SU-DHL-6 (cell line): ENCODE data around the gene OR51E2.

Experiments used
- H2AFZ ChIP-seq: fragments of 200-600 bp; sonication (generic); 2 replicates; pipeline ENCODE4 v1.6.1; 2014; ENCODE audit warnings: low read depth, mild to moderate bottlenecking, moderate library complexity, mixed read lengths, antibody characterized with exemption, low read length; ENCODE audit not compliant: severe bottlenecking
- H3F3A ChIP-seq: fragments of 200-600 bp; shearing (Covaris generic); 2 replicates; pipeline ENCODE4 v1.6.0; 2016; ENCODE audit warnings: antibody characterized with exemption, mild to moderate bottlenecking; ENCODE audit not compliant: insufficient read depth
- H3K27ac ChIP-seq: fragments of 200-600 bp; sonication (generic); 2 replicates; pipeline ENCODE4 v1.5.1; 2016; ENCODE audit warnings: low read depth, mild to moderate bottlenecking, low read length, moderate library complexity, mixed read lengths
- H3K27me3 ChIP-seq: fragments of 200-600 bp; sonication (generic), shearing (Covaris generic); 2 replicates; pipeline ENCODE4 v1.6.0; 2014; ENCODE audit warnings: mild to moderate bottlenecking, low read length
- H3K36me3 ChIP-seq: fragments of 200-600 bp; sonication (generic); 2 replicates; pipeline ENCODE4 v1.6.1; 2014; ENCODE audit warnings: mild to moderate bottlenecking, low read length, mixed read lengths
- H3K4me2 ChIP-seq: fragments of 300-600, 200-600 bp; shearing (Covaris generic), sonication (generic); 2 replicates; pipeline ENCODE4 v1.6.0; 2014; ENCODE audit warnings: low read length, low read depth, mild to moderate bottlenecking; ENCODE audit not compliant: poor library complexity, severe bottlenecking
- H3K4me3 ChIP-seq: fragments of 200-600 bp; sonication (generic); 2 replicates; pipeline ENCODE4 v1.5.1; 2014; ENCODE audit warnings: antibody characterized with exemption, low read length, mild to moderate bottlenecking, mixed read lengths; ENCODE audit not compliant: insufficient read depth, poor library complexity, severe bottlenecking
- H3K79me2 ChIP-seq: fragments of 200-600 bp; sonication (generic); 2 replicates; pipeline ENCODE4 v1.6.1; 2014; ENCODE audit warnings: mild to moderate bottlenecking, low read length, moderate library complexity; ENCODE audit not compliant: insufficient read depth
- H3K9ac ChIP-seq: fragments of 200-600 bp; sonication (generic); 2 replicates; pipeline ENCODE4 v1.7.0; 2014; ENCODE audit warnings: mild to moderate bottlenecking, low read length
- H3K9me2 ChIP-seq: fragments of 200-600 bp; sonication (generic); replicated peaks from 2 replicates; pipeline ENCODE4 v1.6.1; 2014; ENCODE audit warnings: low read length; ENCODE audit not compliant: insufficient read depth
- H3K9me3 ChIP-seq: fragments of 200-600 bp; sonication (generic); 2 replicates; pipeline ENCODE4 v1.6.1; 2014; ENCODE audit warnings: low read length, mixed read lengths; ENCODE audit not compliant: insufficient read depth
- H4K20me1 ChIP-seq: fragments of 200-600 bp; sonication (generic); 2 replicates; pipeline ENCODE4 v1.6.1; 2014; ENCODE audit warnings: low read depth, mild to moderate bottlenecking, antibody characterized with exemption, low read length, moderate library complexity, mixed read lengths
- EZH2phosphoT487 ChIP-seq: fragments of 200-600 bp; sonication (generic), shearing (Covaris generic); conservative IDR thresholded peaks from 2 replicates; pipeline ENCODE4 v1.6.1; 2018; ENCODE audit warnings: mild to moderate bottlenecking, antibody characterized with exemption, low read length, moderate library complexity, mixed read lengths
- TF ChIP-seq, protein P1 (sequence below): fragments of 200-600 bp; sonication (generic); IDR thresholded peaks from one replicate; pipeline ENCODE4 v1.5.1; 2017; ENCODE audit warnings: antibody characterized with exemption, mild to moderate bottlenecking, low read length, moderate library complexity; ENCODE audit not compliant: insufficient read depth, poor library complexity, severe bottlenecking

The OR51E2 gene

DNA sequence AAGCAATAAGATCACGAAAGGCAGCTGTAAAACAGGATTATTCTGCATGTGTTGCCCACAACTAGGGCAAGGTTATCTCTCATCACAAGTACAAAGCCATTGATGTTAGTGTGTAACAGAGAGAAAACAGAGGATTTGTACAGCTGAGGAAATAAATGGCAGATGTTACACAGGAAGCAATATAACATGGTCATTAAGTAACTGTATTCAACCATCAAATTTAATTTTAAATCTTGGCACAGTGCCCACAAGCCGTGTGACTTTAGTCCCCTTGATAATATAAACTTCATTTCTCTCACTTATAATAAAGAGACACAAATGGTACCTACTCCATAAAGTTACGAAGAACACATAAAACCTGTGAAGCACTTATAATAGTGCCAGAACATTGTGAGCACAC, 17.3 kb downstream of the OR51E2 start:
- H3K79me2 ChIP-seq, result no peaks in the 10 kb centered on the region
- no peaks in the 10 kb centered on the region for H3K27me3 ChIP-seq
- no peak overlapping the region for H3K4me2 ChIP-seq
- no peak overlapping the region for H3K27ac ChIP-seq
- no peak for TF ChIP-seq EZH2phosphoT487
- TF ChIP-seq, protein P1, sequence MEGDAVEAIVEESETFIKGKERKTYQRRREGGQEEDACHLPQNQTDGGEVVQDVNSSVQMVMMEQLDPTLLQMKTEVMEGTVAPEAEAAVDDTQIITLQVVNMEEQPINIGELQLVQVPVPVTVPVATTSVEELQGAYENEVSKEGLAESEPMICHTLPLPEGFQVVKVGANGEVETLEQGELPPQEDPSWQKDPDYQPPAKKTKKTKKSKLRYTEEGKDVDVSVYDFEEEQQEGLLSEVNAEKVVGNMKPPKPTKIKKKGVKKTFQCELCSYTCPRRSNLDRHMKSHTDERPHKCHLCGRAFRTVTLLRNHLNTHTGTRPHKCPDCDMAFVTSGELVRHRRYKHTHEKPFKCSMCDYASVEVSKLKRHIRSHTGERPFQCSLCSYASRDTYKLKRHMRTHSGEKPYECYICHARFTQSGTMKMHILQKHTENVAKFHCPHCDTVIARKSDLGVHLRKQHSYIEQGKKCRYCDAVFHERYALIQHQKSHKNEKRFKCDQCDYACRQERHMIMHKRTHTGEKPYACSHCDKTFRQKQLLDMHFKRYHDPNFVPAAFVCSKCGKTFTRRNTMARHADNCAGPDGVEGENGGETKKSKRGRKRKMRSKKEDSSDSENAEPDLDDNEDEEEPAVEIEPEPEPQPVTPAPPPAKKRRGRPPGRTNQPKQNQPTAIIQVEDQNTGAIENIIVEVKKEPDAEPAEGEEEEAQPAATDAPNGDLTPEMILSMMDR, result no peak
- H3K4me3 ChIP-seq, result no peak overlapping the region
- no peaks in the 10 kb centered on the region for H4K20me1 ChIP-seq
- no peak overlapping the region for H3K9ac ChIP-seq
- no peaks in the 10 kb centered on the region for H3K36me3 ChIP-seq
- H3F3A ChIP-seq, result no peaks in the 10 kb centered on the region
- no peaks in the 10 kb centered on the region for H3K9me2 ChIP-seq
- no peaks in the 10 kb centered on the region for H3K9me3 ChIP-seq
- H2AFZ ChIP-seq, result no peak overlapping the region

DNA sequence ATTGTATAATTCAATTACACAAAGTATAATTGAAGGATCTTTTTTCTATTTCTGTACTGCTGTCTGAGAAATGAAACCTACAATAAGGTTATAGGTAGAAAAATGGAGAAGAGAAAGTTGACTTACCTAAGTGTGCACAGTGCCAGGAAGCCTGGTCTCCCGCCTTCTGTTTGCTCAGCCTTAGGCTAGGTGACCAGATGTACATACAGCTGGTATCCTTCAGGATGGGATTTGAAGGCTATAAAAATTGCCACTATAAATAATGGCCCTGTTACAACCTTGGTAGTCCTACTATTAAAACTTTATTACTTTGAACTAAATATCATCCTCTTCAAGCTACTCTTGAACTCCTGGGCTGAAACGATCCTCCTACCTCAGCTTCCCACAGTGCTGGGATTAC, 19.7 kb downstream of the OR51E2 start:
- Histone ChIP-seq H3K9me2 (no peaks in the 10 kb centered on the region), H2AFZ (no peak overlapping the region), H3K9me3 (no peaks in the 10 kb centered on the region), H3K4me3 (no peak overlapping the region), H3K4me2 (no peak overlapping the region), H3K27ac (no peak overlapping the region), H3K27me3 (no peaks in the 10 kb centered on the region), H4K20me1 (no peaks in the 10 kb centered on the region), H3F3A (no peaks in the 10 kb centered on the region), H3K9ac (no peak overlapping the region), H3K79me2 (no peaks in the 10 kb centered on the region), H3K36me3 (no peaks in the 10 kb centered on the region)
- no peak for TF ChIP-seq EZH2phosphoT487
- TF ChIP-seq, protein P1, result no peak

DNA sequence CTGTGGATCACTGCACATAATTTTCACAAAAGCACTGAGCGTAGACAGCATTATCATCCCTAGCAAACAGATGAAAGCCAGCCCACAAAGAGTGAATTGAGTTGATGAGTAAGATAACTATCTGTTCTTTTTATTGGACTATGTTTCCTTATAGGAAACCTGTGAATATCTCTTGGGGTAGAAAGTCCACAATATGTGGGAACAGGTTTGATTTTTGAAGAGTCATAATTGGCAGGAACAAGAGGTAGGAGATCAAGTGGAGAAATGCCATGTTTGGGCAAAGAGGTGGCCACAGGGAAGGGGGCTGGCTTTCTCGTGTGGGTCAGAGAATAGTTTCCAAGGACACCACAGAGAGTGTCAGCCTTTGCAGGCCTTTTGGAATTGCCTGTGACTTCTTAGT, 23.9 kb downstream of the OR51E2 start:
- H3F3A ChIP-seq, result no peaks in the 10 kb centered on the region
- no peaks in the 10 kb centered on the region for H4K20me1 ChIP-seq
- H3K79me2 ChIP-seq, result no peaks in the 10 kb centered on the region
- H3K27ac ChIP-seq, result no peak overlapping the region
- no peaks in the 10 kb centered on the region for H3K36me3 ChIP-seq
- no peak overlapping the region for H3K4me2 ChIP-seq
- no peaks in the 10 kb centered on the region for H3K9me2 ChIP-seq
- no peak overlapping the region for H3K4me3 ChIP-seq
- H3K9me3 ChIP-seq, result no peaks in the 10 kb centered on the region
- no peaks in the 10 kb centered on the region for H3K27me3 ChIP-seq
- no peak overlapping the region for H3K9ac ChIP-seq
- TF ChIP-seq, protein P1, result no peak
- no peak for TF ChIP-seq EZH2phosphoT487
- H2AFZ ChIP-seq, result no peak overlapping the region
